Measurements from ENCODE around the gene MICU1. TPM values are rescaled to one million over a fixed set of nuclear protein-coding genes. Genes with fewer than 3 reads are reported as not detected.
"Not testable (repeated sequence)": the region's sequence is repeated elsewhere in the genome, so short reads cannot be mapped to it uniquely, and the experiment has no call there.

The MICU1 gene
- total RNA-seq, 2 experiments from 2014 or later = 9.4 to 12.1 TPM

DNA sequence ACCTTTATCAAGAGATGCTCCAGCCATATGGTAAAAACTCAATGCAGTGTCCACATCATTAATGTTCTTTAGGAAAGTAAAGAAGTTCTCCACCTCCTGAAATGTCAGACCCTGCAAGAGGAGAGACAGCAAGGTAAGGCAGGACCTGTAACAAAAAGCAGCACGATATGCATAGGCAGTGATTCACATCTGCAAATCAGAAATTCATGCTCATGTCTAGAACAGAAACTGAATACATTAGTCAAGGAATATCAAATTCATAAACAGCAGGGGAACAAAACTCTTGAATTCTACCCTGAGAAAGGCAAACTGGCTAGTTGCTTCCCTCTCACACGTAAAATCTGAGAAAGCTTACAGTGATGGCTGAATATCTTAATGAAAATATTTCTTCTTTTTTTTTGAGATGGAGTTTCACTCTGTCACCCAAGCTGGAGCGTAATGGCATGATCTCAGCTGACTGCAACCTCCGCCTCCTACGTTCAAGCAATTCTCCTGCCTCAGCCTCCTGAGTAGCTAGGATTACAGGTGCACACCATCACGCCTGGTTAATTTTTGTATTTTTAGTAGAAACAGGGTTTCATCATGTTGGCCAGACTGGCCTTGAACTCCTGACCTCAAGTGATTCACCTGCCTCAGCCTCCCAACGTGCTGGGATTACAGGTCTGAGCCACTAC is 217.8 kb downstream of the MICU1 start:
- Mint-ChIP-seq H3K9me3 (no peaks in the 10 kb centered on the region), H3K4me3 (no peak overlapping the region), H3K27me3 (no peaks in the 10 kb centered on the region), H3K36me3 (ENCODE audit: low read depth) (peaks cover 39% of the 10 kb centered on the region), H3K27ac (no peak overlapping the region), H3K4me1 (ENCODE audit: low read depth) (no peaks in the 10 kb centered on the region)
- TF ChIP-seq, protein P1, sequence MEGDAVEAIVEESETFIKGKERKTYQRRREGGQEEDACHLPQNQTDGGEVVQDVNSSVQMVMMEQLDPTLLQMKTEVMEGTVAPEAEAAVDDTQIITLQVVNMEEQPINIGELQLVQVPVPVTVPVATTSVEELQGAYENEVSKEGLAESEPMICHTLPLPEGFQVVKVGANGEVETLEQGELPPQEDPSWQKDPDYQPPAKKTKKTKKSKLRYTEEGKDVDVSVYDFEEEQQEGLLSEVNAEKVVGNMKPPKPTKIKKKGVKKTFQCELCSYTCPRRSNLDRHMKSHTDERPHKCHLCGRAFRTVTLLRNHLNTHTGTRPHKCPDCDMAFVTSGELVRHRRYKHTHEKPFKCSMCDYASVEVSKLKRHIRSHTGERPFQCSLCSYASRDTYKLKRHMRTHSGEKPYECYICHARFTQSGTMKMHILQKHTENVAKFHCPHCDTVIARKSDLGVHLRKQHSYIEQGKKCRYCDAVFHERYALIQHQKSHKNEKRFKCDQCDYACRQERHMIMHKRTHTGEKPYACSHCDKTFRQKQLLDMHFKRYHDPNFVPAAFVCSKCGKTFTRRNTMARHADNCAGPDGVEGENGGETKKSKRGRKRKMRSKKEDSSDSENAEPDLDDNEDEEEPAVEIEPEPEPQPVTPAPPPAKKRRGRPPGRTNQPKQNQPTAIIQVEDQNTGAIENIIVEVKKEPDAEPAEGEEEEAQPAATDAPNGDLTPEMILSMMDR (IDR thresholded peaks at IDR 0.05) = no peak
- Histone ChIP-seq H3K9me3 (ENCODE audit: control insufficient read depth in 1 of 2, insufficient read depth in 1 of 2, low read length in 2 of 2) (no peaks in the 10 kb centered on the region), H3K4me1 (ENCODE audit: insufficient read depth, low read length) (no peaks in the 10 kb centered on the region), H3K27ac (ENCODE audit: low read depth in 1 of 2, low read length in 2 of 2) (no peak overlapping the region), H3K36me3 (ENCODE audit: insufficient read depth, low read length) (peaks cover 4% of the 10 kb centered on the region), H3K27me3 (ENCODE audit: control insufficient read depth in 1 of 2, insufficient read depth in 2 of 2, low read length in 2 of 2) (no peaks in the 10 kb centered on the region), H3K4me3 (ENCODE audit: low read length) (no peak overlapping the region)
- POLR2A ChIA-PET = no interaction called here
- DNase-seq (no peak), ATAC-seq (ENCODE audit: poor library complexity) (no peak)
- CTCF ChIA-PET = no interaction called here
- intact Hi-C loops (cut with DNase I, micrococcal nuclease) = no loop called here

DNA sequence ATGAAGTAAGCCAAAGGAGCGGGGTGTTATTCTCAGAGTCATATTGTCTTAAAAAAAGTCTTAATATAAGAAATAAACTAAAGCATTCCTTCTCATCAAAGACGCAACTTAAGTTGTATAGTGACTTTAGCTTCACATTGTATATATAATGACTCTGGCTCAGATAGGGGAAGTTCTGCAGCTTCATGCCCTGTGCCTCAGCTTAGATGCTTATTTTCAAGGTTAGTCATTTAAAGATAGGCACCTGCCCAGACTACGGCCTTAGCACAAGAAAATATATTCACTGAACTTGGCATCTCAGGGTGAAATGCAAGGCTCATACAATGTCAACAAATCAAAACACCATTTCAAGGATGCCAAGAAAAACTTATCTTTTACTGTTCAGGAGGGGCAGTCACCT is 218.4 kb downstream of the MICU1 start:
- Histone ChIP-seq H3K4me3 (ENCODE audit: low read length) (no peak overlapping the region), H3K27me3 (ENCODE audit: control insufficient read depth in 1 of 2, insufficient read depth in 2 of 2, low read length in 2 of 2) (no peaks in the 10 kb centered on the region), H3K4me1 (ENCODE audit: insufficient read depth, low read length) (no peaks in the 10 kb centered on the region), H3K9me3 (ENCODE audit: control insufficient read depth in 1 of 2, insufficient read depth in 1 of 2, low read length in 2 of 2) (no peaks in the 10 kb centered on the region), H3K36me3 (ENCODE audit: insufficient read depth, low read length) (peaks cover 4% of the 10 kb centered on the region), H3K27ac (ENCODE audit: low read depth in 1 of 2, low read length in 2 of 2) (no peak overlapping the region)
- TF ChIP-seq, protein P1 (IDR thresholded peaks at IDR 0.05) = no peak
- intact Hi-C loops (cut with DNase I, micrococcal nuclease) = no loop called here
- peaks cover 39% of the 10 kb centered on the region for H3K36me3 Mint-ChIP-seq (ENCODE audit: low read depth)
- no peak overlapping the region for H3K27ac Mint-ChIP-seq
- H3K4me3 Mint-ChIP-seq = no peak overlapping the region
- ATAC-seq (ENCODE audit: poor library complexity) = no peak
- no peaks in the 10 kb centered on the region for H3K4me1 Mint-ChIP-seq (ENCODE audit: low read depth)
- no peak for DNase-seq
- no peaks in the 10 kb centered on the region for H3K27me3 Mint-ChIP-seq
- no peaks in the 10 kb centered on the region for H3K9me3 Mint-ChIP-seq
- POLR2A ChIA-PET = no interaction called here
- CTCF ChIA-PET = no interaction called here

GRCh38 chr10:72395581-72395980 is 230.3 kb downstream of the MICU1 start:
- POLR2A ChIA-PET; H3K9me3 Mint-ChIP-seq; H3K4me3 ChIP-seq (ENCODE audit: low read length); H3K27ac Mint-ChIP-seq; H3K9me3 ChIP-seq (ENCODE audit: control insufficient read depth in 1 of 2, insufficient read depth in 1 of 2, low read length in 2 of 2); intact Hi-C loops (cut with DNase I, micrococcal nuclease); H3K27me3 Mint-ChIP-seq; H3K4me1 Mint-ChIP-seq (ENCODE audit: low read depth); CTCF ChIA-PET; ATAC-seq (ENCODE audit: poor library complexity); DNase-seq; H3K4me1 ChIP-seq (ENCODE audit: insufficient read depth, low read length); H3K36me3 ChIP-seq (ENCODE audit: insufficient read depth, low read length); H3K4me3 Mint-ChIP-seq; H3K27me3 ChIP-seq (ENCODE audit: control insufficient read depth in 1 of 2, insufficient read depth in 2 of 2, low read length in 2 of 2); H3K27ac ChIP-seq (ENCODE audit: low read depth in 1 of 2, low read length in 2 of 2): not testable (repeated sequence)
- peaks cover 38% of the 10 kb centered on the region for H3K36me3 Mint-ChIP-seq (ENCODE audit: low read depth)

DNA sequence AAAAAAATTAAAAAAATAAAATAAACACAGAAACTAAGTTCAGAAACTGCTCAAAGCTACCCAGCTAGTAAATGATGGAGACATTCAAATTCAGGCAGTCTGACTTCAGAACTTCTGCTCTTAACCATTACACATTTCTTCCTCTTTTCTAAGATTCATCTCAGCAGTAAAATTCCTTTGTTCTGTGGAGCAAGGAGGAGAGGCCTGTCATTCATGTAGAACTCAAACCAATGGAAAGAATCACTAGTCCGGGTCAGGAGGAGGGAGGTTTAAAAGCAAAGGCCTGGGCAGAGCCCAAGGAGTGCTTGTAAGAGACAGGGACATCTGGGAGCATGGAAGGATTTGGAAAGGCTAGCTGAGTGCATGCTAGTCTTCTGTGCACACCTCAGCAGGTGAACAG is 233.3 kb downstream of the MICU1 start:
- no peak overlapping the region for H3K27ac ChIP-seq (ENCODE audit: low read depth in 1 of 2, low read length in 2 of 2)

More for the DNA sequence above, 233.3 kb downstream of the MICU1 start:
- TF ChIP-seq, protein P1 (IDR thresholded peaks at IDR 0.05) = no peak
- POLR2A ChIA-PET = no interaction called here
- intact Hi-C loops (cut with DNase I, micrococcal nuclease) = no loop called here
- CTCF ChIA-PET = interaction anchor here (0.6 kb wide), 1 partner anchor 969 kb away, joined by 3 read pairs; no protein-coding TSS in a partner anchor
- Mint-ChIP-seq H3K4me1 (ENCODE audit: low read depth) (no peaks in the 10 kb centered on the region), H3K4me3 (no peak overlapping the region), H3K27me3 (no peaks in the 10 kb centered on the region), H3K9me3 (no peaks in the 10 kb centered on the region), H3K27ac (no peak overlapping the region), H3K36me3 (ENCODE audit: low read depth) (peaks cover 27% of the 10 kb centered on the region)
- ATAC-seq (ENCODE audit: poor library complexity) (no peak), DNase-seq (no peak)
- Histone ChIP-seq H3K36me3 (ENCODE audit: insufficient read depth, low read length) (no peaks in the 10 kb centered on the region), H3K9me3 (ENCODE audit: control insufficient read depth in 1 of 2, insufficient read depth in 1 of 2, low read length in 2 of 2) (no peaks in the 10 kb centered on the region), H3K27me3 (ENCODE audit: control insufficient read depth in 1 of 2, insufficient read depth in 2 of 2, low read length in 2 of 2) (no peaks in the 10 kb centered on the region), H3K4me3 (ENCODE audit: low read length) (no peak overlapping the region), H3K4me1 (ENCODE audit: insufficient read depth, low read length) (no peaks in the 10 kb centered on the region)
